SK-MEL-5 (cell line): Measurements from ENCODE around the gene SMIM45.

Experiments used
- DNase-seq: peaks from one replicate; pipeline ENCODE4 v3.0.0-alpha.2; 2016; ENCODE audit warnings: low read depth, low spot score
- in situ Hi-C: cut with HindIII; loops from 2 replicates; pipeline ENCODE4 v1.10.0; 2016; ENCODE audit warnings: low sequenced_read_pairs, high pct_unique_total_duplicates, low pct_unique_long_range_greater_than_20kb

Gene SMIM45

DNA sequence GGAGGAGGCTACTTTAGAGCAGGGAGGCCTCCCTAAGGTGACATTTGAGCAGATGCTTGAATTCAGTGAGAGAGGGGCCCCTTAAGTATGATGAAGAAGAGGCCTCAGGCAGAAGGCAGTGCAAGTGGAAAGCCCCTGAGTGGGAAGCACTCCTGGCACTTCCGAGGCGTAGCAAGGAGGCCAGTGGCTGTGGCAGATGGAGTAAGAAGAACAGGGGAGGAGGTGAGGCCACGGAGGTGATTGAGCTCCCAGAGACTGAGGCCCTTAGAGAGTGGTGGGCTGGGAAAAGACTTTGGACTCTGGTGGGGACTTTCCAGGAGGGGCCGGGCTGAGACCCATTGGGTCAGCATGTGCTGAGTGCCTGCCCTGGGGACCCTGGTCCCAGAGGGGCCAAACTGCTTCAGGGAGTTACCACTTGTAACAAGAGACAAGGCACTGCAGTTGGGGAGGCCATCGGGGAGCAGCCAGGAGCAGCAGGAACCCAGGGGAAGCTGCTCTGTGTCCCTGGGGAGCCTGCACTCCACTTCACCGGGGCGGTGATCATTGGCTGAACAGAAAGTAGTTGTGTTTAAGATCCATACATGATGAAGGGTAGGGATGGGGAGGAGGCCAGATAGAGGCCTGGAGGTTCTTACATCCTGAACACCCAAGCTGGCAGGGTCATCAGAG, 2.5 kb upstream of the SMIM45 start:
- DNase-seq = no peak
- in situ Hi-C loops = no loop called here

DNA sequence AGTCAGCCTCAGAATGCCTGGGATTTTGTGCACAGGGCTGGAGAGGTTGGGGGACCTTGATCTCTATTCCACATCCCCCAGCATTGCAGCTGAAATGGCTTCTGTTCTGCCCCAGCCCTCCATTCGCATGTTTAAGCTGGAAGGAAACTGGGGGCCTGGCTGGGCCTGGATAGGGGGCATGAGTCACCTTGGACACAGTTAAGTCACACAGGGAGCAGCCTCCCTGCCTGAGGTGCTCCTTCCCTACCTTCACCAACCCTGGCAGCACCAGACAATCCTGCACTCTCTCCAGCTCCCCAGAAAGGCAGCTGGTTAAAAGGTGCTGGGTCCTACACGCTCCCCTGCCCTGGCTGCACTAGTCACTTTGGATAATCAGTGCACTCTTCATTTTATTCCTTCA, 763 bp downstream of the SMIM45 start:
- no peak for DNase-seq
- in situ Hi-C loops = no loop called here

DNA sequence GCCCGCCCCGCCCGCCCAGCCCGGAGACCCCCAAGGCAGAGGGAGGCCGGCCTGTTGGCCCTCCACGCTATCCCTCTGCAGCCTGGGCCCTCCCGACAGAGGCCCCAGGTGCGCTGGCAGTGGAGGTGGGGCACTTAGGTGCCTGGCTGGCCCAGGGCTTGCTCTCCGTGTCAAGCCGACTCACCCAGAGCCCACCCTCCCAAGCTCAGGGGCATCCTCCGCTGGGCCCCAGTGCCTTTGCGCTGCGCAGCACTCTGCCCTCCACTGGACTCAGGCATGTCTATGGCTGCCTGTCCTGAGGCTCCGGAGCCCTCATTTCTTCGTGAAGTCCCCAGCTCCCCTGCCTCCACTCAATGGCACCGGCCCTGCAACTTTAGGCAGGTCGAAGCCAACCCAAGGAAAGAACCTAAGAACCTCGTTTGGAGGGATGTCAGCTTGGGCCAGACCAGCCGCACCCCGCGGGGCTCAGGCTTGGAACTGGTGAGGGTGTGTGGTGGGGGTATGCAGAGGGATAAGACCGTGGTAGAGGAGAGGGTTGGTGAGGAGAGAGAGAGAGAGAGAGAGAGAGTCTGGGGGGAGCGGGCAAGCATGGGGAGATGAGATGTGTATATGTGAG, 6.1 kb downstream of the SMIM45 start:
- DNase-seq = no peak
- in situ Hi-C loops = no loop called here

DNA sequence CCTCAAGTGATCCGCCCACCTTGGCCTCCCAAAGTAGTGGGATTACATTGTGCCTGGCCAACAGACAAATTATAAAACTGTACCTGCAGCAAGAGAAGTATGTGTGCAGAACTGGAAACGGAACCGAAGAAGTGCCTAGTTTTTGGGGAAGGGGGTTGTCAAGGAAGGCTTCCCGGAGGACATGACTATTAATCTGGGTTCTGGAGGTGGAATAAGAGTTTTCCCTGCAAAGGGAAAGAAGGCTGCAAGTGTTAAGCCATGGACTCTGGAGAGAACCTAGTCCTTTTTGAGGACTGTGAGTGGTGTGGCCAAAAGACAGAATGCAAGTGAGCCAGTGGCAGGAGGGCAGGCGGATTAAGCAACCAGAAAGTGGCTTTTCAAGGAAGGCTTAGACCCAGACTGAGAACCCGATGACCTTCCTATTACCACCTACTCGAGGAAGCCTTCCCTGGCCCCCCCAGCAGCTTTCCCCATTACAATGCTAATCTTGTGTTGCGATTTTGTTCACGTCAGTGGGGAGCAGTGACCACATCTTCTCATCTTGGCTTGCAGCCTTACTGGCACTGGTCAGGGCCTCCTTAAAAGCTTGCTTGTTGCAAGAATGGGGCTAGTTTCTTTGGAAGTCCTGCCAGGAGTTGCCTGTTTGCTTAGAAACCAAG, 11.6 kb downstream of the SMIM45 start:
- peak; percentile 79 for DNase-seq
- in situ Hi-C loops = no loop called here

DNA sequence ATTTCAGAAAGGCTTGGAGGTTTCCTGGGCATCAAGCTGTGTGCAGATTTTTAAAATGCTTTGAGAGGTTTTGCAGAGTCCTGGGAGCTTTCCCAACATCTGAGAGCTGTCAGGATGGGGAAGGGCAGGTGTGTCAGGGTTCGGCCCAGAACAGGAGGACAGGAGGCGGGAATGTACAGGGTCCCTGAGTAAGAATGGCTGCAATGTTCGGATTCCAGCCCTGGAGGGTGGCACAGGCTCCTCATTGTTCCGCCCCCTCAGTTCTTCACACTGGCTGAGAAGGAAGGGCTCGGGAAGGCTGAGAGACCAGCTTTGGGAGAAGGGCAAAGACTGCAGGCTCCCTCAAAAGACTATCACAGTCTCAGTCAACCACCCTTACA, 12.2 kb downstream of the SMIM45 start:
- in situ Hi-C loops = no loop called here
- peak; percentile 76 for DNase-seq

DNA sequence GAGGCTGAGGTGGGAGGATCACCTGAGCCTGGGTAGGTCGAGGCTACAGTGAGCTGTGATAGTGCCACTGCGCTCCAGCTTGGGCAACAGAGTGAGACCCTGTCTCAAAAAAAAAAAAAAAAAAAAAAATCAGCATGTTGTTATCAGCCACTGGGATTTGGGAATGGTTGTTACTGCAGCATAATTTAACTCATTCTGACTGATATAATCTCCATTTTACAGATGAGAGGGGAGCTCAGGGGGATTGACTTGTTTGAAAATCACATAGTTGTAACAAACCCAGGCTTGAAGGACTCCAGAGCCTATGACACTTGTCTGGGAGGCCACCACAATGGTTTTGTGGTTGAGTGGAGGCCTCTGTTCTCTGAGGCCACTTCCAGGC, 14.3 kb downstream of the SMIM45 start:
- in situ Hi-C loops = no loop called here
- DNase-seq = no peak

DNA sequence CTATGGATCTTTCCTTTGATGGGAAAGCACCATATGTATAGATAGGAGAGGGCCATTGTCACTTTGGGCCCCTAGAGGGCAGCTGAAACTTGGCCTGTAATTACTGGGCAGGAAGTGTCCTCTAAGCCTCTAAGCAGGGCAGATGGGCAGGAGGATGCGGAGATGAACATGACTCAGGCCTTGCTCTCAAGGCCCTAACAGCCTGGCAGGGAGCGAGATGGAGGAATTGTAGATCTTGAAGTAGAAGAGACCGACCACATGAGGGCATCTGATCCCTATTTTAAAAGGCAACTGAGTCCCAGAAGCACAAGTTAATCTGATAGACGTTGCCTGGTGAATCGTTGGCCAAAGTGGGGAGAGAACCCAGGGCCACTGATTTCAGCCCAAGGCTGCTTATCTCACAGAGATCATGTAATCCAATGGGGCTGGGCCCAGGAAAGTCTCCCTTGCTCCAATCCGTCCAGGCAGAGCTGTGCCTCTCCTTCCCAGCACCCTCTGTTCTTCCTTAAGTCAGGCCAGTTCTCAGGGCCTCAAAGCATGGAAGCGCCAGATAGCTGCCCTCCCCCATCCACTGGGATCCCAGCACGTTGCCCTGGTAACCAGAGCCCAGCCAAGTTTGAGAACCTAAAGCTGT, 14.8 kb downstream of the SMIM45 start:
- peak; percentile 93 for DNase-seq
- in situ Hi-C loops = no loop called here

DNA sequence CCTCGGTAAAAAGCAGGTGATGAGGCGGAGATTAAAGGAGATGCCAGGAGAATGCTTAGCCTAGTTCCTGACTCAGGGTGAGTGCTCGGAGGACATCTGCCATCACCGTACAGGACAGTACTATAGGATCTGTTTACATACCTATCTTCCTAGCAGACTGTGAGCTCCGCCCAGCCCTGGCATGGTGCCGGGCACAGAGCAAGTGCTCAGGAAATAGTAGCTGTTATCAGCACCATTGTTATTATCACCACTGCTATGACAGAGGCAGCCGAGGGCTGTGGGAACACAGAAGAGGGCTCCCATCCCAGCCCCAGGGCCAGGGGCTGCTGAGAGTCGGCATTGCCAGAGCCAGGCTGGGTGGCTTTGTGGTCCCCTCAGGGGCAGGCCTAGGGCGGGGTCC, 16.7 kb downstream of the SMIM45 start:
- in situ Hi-C loops = no loop called here
- DNase-seq = no peak

DNA sequence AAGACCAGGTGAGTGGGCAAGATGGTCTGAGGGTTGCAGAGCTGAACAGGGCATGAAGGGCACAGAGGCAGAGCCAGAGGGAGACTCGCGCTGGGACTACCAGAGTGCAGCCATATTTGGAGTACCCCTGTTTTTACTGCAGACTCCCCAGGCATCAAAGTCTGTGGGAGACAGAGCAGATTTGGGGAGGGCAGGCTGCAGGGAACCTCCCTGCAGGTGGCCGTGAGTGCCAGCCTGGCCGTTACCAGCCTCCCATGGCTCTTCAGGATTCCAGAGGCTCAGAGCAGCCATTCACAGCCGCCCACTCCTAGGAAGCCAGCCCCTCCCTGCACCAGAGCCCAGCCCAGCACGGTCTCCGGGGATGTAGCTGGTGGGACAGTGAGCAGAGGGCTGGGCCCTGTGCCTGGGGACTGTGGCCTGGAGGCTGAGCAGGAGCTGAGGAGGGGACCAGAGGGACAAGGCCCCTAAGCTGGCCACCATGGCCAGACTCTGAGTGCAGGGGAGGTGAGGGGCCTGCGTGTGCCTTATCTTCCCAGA, 17.2 kb downstream of the SMIM45 start, which contains the start of gene SEPTIN3:
TSS of gene SEPTIN3 (plus strand) at position 334 of the 537 bp plus-strand sequence. CDS start 2,050 bp downstream, outside the sequence.
- in situ Hi-C loops = no loop called here
- DNase-seq = no peak

DNA sequence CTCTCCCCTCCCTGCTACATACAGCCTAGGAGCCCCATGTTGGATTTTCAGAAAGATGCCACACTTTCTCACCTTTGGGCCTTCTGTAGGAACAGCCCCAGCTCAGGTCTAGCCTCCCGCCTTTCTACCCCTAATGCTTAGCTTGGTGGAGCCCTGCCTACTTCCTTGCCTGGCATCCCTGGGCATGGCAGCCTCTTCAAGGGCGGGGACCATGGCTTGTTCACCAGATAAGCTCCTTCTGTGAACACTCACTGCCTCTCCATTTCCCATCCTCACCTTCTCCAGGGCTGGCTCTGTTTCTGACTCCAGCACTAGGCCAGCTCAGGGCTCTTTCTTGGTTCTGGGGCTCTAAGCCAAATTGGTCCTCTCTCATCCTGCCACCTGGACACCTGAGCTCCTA, 18.7 kb downstream of the SMIM45 start:
- no peak for DNase-seq
- in situ Hi-C loops = no loop called here

DNA sequence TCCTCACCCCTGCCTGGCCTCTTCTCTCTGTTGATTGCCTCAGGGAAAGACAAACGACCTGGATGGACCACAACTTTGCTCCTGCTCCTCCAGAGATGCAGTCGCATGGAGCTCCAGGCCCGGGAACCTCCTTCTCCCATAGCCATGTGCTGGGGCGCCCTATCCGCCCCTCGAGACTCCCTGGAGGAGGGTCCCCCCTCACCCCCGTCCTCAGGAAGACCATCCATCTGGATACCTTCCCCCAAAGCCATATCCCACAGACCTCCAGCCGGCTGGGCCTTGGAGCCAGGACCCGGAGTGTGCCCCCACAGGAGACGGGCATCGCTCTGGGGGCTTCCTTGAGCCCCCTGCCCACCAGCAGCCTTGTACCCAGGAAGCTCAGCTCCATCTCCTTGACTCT, 19.5 kb downstream of the SMIM45 start:
- in situ Hi-C loops = no loop called here
- DNase-seq = no peak

DNA sequence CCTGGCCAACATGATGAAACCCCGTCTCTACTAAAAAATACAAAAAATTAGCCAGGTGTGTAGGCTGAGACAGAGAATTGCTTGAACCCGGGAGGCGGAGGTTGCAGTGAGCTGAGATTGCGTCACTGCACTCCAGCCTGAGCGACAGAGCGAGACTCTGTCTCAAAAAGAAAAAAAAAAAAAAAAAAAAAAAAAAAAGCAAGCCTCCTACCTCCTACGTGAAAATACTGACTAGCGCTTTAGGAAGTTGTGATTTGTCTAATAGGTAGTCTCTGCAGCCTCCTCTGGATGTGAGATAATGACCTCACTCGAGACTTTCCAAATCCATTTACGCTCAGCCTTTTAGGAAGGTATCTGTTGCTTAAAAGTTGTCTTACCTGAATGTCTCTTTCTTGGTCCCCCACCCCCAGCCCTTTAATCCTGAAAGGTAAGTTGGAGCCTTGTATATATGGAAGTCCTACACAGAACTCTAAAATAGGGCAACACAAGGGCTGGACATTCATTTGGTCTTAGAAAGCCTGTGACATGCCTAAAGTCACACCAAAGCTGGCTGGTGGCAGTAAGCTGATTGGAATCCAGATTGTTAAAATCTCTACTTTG, 22.8 kb downstream of the SMIM45 start:
- in situ Hi-C loops = no loop called here
- no peak for DNase-seq

DNA sequence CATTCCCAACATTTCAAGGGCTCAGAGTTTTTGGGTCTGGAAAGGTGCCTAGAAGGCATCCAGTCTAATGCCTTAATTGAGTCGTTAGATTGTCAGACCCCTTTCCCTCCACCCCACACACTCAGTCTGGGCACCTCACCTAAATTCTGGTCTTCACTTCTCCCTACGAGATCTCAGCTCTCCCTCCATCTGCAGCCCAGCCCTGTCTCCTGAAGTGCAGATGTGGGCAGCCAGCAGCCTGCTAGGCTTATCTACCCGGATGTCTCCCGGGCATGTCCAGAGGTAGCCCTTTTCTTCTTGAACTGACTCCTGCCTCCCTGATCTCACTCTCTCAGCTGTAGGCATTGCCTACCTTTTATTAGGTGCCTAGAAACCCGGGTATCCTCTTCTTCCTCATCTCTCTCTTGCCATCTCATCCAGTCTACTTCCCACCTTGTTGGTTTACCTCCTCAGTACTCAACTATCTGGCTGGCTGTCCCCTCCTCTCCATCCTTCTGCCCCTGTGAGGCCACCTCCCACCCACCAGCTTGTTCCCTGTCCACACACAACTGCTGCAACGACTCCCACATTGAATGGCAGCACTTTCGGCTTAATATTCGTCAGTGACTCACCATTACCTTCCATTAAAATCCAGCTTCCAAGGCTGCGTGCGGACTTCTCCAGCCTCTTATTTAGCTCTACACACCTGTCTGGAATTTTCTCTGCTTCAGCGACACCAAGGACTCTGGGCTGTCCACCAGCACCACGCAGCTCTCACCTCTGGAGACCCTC, 23.5 kb downstream of the SMIM45 start:
- DNase-seq = no peak

DNA sequence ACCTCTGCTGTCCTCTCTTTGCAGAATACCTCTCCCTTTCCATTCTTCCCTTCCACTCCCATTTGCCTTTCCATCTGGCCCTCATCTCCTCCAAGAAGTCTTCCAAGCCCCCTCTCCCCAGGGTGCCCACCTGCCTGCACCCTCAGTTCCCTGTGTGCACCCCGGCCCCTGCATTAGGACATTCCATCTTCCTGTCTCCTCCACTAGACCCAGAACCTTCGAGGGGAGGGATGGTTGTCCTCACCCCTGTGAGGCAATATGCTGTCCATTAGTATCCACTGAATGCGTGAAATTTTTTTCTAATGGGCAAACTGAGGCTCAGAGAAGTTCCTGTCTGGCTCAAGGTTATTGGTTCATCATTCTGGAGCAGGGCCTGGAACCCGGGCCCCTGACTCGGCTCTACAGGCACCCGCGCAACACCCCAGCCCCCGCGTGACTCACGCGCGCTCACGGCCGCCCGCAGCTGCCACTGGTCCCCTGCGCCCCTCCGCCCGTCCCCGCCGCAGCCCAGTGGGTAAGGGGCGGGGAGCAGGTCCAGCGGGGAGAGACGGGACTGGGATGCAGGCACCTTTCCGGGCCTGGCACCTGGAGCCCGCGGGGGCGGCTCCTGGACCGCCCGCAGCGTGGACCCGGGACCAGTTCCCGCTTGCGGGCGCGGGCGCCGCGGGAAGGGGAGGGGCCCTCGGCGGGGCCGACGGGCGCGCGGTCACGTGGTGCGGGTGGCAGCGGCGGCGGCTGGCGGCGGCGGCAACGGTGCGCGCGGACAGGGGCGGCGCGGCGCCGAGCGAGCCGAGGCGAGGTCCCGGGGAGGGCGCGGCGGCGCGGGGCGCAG, 24.3 kb downstream of the SMIM45 start:
- peak; percentile 26 for DNase-seq
- in situ Hi-C loops = no loop called here

More for the DNA sequence above, 23.5 kb downstream of the SMIM45 start:
- in situ Hi-C loops = no loop called here

DNA sequence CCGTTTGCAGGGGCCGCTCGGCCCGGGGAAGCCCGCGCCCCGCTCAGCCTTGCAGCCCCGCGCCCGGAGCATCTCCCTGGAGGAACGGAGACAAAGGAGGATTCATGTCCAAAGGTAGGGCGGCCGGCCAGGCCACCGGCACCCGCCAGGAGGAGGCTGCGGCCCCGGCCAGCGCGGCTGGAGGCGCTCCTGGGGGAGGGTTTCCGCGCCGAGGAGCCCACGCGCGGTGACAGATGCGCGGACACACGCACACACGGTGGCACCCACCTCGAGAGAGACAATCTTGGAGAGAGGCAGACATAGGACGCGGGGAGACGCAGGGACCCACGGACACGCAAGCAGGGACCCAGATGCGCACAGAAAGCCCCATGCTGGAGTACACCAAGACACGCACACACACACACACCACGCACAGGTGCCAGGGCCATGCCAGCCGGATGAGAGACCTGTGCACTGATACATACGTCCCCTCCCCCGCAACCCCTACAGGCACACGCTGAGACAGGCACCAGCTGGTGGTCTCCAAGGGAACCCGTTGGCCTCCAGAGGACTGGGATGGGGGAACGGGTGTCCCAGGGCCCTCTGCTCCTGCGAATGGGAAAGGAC, 25.1 kb downstream of the SMIM45 start:
- no peak for DNase-seq
- in situ Hi-C loops = no loop called here

DNA sequence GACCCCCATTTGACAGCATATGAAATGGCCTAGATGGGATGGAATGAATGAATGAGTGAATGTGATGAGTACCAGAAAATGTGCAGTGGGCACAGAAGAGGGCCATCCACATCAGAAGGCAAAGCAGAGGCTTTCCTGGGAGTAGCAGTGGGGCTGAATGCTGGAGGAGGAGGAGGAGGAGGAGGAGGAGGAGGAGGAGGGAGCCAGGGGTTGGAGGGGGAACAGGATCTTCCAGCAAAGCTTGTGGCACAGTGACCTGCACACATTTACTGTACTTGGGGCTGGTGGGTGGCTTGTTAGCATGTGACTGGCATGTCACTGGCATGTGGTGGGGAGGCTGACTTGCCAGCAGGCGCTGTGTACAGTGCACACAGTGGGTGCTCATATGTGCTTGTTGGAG, 26.8 kb downstream of the SMIM45 start:
- DNase-seq = no peak
- in situ Hi-C loops = no loop called here
